GM18517 (cell line): ENCODE data around the gene FAM20B.

Source experiments
- ATAC-seq: cut with Tn5 transposase; IDR thresholded peaks from one replicate; pipeline ENCODE4 v1.9.1; 2021; ENCODE audit warnings: mild to moderate bottlenecking, moderate library complexity; ENCODE audit not compliant: unreplicated experiment

FAM20B gene

DNA sequence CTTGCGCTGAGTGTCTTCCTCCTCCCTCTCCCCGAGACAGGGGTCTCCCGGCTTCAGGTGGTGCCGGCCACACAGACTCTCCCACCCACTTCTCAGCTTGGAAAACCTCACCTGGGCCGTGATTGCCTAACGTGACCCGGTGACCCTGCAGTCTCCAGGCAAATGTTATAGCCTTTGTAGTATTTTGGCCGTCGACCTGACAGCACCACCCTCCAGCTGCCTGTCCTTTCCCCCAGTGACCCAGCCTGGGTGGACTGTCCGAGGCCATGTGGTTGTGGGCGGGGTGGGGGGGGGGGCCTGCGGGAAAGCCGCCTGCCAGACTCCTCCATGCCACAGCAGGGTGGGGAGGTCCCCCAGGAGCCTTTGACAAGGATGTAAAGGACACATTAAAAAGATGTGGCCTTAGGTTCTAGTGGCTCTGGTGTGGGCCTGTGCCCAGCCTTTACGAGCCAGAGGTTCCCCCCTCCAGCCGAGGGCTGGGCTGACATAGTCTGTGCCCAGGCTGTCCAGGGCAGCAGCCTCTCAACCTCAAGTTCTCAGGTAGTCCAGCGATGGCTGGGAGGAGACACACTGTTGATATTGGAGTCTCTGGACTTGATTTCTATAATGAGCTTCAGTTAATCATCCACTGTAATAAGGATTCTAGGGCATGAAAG lies 64.3 kb downstream of the FAM20B start:
- ATAC-seq, result no peak

DNA sequence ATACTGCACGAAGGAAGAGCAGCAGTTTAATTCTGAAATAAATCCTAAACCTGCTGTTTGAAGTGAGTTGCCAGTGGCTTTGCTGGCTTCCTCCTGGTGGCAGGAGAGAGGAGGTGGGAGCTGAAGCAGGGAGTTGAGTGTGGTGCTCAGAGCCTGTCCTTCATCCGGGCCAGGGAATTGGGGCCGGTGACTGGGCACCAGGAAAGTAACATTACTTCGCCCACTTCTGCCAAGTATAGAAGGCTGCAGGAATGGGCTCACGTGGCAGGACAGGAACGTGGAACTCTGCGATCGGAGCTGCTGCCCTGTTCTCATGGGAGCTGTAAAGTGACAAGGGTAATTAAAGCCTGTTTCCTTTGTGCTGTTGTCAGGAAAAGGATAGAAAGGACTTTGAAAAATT lies 64.8 kb downstream of the FAM20B start:
- ATAC-seq, result no peak

DNA sequence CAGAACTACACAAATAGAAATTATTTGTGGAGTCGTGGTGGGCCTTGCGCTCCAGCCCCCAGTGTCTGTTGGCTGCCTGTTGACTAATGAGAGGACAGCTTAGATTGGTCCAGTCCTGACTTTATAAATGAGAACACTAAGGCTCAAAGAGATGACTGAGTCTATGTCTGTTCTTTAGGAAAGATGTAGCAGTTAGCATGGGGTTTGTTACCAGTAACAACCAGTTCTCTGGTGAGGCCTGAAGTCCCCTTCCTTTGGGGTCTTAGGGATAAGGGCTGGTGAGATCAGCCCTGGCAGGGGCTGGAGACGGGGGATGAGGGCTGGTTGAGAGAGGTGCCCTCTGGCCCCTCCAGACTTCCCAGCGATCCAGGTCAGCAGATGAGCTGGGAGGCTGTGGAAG lies 65.2 kb downstream of the FAM20B start:
- ATAC-seq, result no peak

DNA sequence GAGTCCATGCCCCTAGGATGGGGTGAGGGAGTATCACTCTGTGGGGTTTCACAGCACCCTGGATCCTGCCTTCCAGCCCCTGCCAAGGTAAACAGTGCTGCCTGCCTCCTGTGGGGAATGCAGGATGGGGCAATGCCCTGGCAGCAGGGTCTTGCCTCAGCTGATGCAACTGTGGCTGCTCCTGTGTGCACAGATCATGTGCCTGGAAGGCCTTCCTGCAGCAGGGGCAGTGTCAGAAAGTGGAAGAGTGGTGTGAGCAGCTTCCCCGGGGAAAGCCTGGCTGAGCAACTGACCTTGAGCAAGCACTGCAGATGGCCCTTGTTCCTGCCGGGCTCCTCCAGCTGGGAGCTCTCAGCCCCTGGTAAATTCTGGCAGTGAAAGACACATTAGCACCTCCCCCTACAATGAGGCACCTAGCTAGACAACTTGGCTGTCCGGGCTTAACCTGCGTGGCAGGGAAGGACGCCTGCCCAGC lies 66.0 kb downstream of the FAM20B start:
- no peak for ATAC-seq

DNA sequence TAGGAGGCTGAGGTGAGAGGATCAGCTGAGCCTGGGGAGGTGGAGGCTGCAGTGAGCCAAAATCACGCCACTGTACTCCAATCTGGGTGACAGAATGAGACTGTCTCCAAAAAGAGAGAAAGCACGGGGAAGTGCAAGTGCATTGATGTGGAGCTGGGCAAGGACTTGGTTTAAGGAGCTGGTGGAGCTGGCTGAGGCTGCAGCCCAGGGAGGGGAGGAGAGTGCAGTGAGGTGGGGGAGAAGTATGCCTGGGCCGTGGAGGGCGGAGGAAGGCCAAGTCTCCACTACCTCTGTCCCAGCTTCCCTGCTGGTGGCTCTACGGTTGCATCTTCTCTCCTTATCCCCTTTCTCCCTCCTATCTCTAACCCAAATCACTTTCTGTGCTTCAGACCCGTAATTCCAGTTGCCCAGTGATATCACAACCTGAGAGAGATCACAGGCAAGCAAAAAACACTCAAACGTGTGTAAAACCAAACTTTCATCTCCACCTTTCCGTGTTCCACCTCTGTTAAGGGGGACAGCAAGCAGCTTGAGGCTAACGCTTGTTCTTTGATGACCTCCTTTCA lies 67.3 kb downstream of the FAM20B start:
- ATAC-seq, result no peak

DNA sequence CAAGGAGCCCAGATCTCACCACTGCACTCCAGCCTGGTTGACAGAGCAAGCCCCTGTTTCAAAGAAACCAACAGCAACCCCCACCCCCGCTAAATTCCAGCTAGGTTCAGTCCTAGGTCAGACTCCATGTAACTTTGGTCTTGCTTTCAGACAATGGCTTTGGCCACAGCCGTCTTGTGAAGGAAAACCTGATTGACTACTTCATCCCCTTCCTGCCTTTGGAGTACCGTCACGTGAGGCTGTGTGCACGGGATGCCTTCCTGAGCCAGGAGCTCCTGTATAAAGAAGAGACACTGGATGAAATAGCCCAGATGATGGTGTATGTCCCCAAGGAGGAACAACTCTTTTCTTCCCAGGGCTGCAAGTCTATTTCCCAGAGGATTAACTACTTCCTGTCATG lies 69.1 kb downstream of the FAM20B start:
- no peak for ATAC-seq

DNA sequence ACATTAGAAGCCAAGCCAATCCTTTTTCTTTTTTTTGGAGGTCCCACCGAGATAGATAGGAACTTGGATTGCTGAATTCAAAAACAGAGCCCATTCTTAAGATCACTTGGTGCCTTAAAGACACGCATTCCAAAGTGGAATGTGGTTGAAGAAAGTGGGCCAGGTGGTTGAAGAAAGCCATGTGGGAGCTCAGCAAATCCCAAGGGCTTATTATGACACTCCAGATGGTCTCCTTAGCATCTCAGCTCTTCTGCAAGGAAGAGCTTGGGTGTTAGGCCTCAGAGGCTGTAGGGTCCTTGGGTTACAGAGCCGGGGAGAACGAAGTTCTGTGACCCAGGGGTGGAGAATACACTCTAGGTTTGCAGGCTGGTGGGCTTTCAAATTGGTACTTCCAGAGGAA lies 69.7 kb downstream of the FAM20B start:
- ATAC-seq, result no peak

DNA sequence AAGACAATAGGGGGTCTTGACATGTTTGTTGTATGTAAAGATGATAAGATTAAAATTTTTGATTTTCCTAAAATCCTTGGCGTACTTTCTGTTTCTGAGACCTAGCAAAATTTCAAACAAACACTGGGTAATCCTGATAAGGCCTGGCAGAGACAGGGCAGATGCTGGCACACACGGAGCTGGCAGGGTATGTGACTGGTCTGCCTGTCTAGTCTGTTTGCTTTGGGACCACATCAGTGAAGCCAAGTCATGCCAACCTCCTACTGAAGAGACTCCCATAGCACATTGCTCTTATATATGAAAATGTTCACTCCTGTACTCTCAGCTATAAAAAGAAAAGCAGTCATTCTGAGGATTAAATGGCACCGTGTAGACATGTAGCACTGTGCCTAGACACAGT lies 70.2 kb downstream of the FAM20B start:
- ATAC-seq, result no peak

DNA sequence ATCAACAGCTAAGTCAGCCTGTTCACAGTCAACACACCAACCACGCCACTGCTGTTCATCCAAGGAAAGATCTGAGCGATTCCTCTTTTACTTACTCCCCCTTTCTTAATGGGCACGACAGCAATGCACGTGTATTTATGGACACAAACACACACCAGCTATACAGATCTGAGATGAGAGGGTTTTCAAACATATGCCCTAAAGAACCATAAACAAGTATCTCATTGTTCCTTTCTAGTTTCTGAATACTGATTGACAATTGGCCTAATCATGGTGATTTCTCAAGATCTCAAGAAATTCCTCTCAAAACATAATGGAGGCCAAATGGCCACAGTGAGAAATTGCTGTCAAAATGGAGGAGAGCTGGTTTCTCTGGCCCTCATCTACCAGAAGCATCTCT lies 74.2 kb downstream of the FAM20B start:
- no peak for ATAC-seq

DNA sequence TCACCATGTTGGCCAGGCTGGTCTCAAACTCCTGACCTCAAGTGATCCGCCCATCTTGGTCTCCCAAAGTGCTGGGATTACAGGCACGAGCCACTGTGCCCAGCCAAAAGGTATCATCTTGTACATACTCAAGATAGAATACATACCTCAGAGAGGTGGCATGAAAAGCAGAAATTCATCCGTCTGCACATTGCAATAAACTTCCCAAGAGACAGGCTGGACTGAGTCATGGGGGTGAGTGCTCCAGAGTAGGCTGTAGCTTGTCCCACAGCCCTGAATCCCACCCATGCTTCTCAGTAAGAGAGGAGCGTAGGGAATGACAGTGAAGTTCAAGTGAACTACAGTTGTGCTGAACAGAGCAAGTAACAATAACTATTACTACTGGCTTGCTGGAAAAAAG lies 75.9 kb downstream of the FAM20B start:
- ATAC-seq, result no peak

DNA sequence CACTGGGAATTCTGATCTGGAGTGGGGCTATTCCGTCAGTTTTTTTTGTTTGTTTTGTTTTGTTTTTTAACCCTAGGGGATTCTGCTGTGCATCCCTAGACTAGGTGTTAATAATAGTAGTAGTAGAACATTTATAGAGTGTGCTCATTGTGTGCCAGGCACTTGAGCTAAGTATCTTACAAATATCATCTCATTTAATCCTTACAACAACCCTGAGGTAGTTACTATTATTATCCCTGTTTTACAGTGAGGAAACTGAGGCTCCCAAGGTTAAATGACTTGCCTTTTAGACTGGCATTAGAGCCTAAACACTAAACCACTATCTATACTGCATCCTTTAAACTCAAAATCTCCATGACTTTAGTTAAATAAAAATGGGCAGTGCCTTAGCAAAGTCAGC lies 78.3 kb downstream of the FAM20B start:
- no peak for ATAC-seq

DNA sequence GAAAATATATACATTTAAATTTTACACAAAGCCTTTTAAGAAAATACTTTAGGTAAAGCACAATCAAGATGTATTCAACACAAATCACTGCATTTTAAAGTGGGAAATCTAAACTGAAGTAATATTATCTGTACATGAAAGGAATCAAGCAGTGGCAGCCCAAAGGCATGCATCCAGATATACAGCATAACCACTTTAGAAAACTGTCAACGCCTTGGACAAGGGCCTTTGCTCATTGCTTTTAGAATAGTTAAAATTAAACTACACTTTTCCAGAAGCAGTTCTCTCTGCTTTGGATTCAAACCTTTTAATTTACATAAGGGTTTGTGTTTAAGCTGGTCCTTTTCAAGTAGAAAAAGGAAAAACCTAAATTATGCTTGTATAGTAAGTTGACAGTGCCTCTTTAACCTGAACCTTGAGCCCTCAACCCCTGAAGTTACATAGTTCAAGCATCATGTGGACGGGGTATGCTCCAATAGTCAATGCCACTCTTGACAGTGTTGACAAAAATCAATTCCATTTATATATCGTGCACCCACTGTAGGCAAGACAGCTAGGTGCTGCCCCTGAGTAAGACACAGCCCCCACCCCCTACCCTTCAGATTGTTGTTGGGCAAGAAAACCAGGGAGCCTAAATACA lies 79.0 kb downstream of the FAM20B start:
- no peak for ATAC-seq

DNA sequence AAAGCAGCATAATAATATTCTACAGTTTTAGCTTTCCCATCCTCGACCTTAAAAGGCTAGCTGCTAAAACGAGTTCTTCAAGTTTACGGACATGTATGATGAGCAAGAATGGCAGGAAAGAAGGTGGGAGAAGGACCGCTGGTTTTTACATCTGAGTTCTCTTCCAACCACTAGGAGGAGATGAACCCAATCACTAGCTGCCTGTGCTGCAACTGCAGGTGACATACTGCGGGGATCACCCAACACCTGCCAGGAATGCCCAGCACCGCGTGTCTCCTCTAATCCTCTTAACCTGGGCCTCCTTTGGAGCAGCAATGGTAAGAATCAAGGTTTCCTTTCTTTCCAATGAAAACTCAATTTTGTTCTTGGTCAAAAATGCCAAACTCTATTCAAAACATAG lies 79.7 kb downstream of the FAM20B start:
- no peak for ATAC-seq

DNA sequence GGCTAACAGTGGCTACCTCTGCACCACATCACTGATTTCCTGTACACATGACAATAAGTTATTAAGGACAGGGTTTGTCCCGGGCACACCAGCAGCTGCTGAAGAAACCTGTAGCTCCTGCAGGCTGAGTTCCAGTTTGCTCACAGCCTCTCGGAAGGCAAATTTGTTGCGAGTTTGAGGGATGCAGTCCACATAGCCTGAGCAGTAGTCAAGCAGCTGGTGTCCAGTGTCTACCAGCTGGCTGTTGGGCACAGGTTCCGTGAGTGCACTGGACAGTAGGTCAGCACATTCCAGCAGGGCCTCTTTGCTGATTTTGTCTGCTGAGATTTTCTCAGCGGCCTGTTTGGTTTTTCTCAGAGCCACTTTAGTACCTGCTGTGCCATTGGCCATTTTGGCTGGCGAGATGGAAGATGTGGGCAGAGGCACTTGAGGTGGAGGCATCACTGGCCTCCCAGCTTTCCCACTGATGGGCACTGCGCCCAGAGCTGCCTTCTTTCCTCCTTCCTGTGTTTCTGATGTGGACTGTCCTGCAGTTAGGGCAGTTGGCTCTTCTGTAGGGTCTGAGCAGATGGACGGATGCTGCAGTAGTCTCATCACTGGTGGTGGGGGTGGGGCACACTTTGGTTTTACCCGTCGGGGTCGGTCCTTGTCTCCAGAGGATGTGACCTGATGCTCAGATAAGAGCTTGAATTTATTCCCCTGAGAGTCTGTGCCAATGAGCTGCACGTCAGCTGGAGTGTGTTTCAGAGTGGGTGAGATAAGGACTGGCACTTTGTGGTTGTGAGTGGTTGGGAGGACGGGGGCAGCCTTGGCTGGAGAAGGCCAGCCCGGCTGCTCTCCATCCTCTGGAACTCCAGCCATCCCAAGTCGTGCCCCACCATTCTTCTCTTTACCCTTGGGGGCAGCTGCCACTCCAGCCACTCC lies 82.3 kb downstream of the FAM20B start:
- no peak for ATAC-seq

DNA sequence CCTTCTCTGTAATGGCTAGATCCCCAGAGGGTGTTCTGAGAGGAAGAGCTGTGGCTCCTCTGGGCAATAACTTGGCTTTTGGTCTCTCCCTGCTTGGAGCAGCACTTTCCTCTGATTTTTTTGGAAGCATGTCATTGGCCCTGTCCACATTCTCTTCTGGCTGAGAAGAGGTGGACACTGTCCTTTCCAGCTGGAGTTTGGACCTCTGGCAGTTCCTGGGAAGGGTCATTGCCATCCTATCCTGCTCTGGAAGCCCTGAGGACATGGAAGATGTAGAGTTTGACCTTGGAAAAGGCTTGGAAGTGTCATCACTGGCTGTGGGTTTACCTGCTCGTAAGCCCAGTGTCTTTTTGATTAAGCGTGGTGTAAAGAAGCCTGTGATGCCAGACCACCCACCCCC lies 83.0 kb downstream of the FAM20B start:
- no peak for ATAC-seq

DNA sequence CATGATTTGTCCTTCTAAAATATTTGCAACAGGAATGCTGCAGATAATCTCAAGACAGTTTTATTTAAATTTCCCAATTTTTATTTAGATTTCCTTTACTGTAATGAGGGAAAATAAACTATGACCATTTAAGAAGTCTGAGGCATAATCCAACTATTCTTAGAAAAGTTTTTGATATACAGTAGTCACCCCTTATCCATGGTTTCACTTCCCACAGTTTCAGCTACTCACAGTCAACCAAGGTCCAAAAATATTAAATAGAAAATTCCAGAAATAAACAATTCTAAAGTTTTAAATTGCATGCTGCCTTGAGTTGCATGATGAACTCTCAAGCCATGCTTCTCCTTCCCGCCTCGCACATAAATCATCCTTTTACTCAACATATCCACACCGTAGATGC lies 89.5 kb downstream of the FAM20B start:
- no peak for ATAC-seq

DNA sequence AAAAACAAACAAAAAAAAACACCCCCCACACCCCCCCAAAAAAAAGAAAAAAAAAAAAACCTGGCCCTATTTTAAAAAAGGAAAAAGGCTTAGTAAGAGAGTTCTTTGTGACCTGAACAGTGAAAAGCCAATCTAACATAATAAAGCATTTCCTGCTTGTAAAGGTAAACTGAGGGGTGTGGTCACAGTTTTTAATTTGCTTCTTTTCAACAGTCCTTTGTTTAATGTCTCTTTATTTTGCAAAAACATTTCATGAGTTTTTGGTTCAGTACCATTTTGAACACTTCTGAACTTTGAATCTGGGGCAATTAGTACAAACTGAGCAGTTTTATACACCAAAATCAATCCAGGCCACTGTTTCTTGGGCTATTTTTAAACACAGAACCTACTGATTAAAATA lies 93.8 kb downstream of the FAM20B start:
- ATAC-seq, result no peak

DNA sequence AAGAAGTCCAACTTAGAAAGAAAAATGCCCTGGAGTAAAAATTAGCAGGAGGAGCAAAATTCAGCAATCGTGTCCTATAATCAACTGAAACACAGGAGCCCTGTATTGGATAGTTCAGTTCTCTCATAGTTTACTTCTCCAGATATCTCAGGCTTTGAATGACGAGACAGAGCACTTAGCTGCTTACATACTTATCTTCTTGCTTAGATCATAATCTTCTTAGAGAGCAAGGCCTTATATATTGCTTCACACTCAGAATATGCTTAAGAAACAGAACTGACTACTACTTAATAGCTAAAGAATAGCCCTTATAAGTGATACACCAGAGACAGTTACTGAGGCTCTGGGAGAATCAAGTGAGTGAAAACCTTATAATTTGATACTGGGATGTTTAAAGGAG lies 95.0 kb downstream of the FAM20B start:
- ATAC-seq, result no peak

DNA sequence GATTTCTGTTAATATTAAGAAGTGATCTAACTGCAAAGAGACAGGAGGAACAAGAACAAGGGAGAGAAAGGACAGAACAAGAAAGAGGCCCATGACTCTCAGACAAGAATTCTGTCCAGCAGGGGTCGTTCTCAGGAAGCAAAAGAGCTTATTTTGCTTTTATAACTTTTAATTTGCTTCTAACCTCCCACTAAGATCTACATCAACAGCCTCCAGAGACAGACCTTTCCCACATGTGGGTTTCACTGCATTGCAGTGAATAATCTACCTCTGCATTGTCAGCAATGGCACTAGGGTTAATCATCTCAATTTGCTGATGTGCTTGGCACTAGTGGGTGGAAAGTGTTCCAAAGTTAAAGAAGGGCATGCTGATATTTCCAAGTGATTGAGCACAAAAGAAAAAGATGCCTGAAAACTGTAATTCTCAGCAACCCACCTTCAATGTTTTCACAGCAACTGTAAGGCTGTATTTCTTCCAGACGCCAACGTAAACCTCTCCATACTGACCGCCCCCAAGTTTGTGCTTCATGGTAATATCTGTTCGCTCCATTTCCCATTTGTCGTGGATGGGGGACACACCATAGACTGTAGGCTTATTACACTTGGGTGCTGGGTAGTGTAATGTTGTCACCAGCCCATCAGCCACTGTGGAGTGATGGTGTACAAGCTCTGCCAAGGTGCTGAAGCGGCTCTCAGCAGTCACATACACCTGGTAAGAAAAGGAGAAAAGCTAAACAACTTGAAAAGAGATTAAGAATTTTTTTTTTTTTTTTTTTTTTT lies 95.7 kb downstream of the FAM20B start:
- ATAC-seq, result no peak

DNA sequence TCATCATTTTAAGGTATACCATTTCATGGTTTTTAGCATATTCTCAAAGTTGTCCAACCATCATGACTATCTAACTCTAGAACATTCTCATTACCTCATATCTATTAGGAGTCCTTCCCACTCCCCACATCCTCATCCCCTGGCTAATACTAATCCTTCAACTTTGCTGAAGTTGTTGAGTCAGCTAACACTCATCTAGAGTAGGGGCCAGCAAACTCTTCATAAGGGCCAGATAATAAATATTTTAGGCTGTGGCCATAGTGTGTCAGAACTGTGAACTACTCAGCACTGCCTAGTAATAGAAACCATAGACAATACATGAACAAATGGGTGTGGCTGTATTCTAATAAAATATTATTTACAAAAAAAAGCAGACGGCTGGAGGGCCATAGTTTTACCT lies 99.2 kb downstream of the FAM20B start:
- no peak for ATAC-seq
